GM12878 (cell line): ENCODE data around the gene ZMYND12.

ENCODE experiments used
- CHD2 ChIP-seq: IDR thresholded peaks from 2 replicates; pipeline ENCODE4 v1.6.1; 2011; ENCODE audit warnings: low read depth, low read length, improper control_type of control experiment, borderline replicate concordance
- CTCF ChIP-seq, 3 experiments: IDR thresholded peaks in 2 of 3; conservative IDR thresholded peaks in 1 of 3; 2 replicates each; pipeline ENCODE4 v1.5.1; 2011; ENCODE audit warnings: low read depth in 3 of 3, low read length in 3 of 3, mild to moderate bottlenecking in 3 of 3, control low read depth in 2 of 3, moderate library complexity in 2 of 3, inconsistent platforms in 1 of 3, mixed read lengths in 1 of 3; ENCODE audit not compliant: control insufficient read depth in 2 of 3, insufficient read depth in 1 of 3; ENCODE audit errors: extremely low read depth in 1 of 3
- EGR1 ChIP-seq, 2 experiments: IDR thresholded peaks; 1 replicate in 1 of 2; 2 replicates in 1 of 2; pipeline ENCODE4 v1.6.1; 2011 to 2012; ENCODE audit warnings: low read depth in 2 of 2, low read length in 2 of 2, borderline replicate concordance in 1 of 2, mild to moderate bottlenecking in 1 of 2, moderate library complexity in 1 of 2
- EZH2 ChIP-seq: IDR thresholded peaks from 2 replicates; pipeline ENCODE4 v1.6.1; 2012; ENCODE audit warnings: low read depth, mild to moderate bottlenecking, control low read depth, inconsistent platforms, low read length, borderline replicate concordance; ENCODE audit not compliant: control insufficient read depth
- FOXK2 ChIP-seq: fragments of 450-650 bp; IDR thresholded peaks from 2 replicates; pipeline ENCODE4 v1.6.1; 2017; ENCODE audit warnings: mild to moderate bottlenecking, moderate library complexity
- HDAC6 ChIP-seq: fragments of 200-600 bp; sonication (generic); IDR thresholded peaks from one replicate; pipeline ENCODE4 v1.8.0; 2017; ENCODE audit warnings: antibody characterized with exemption; ENCODE audit not compliant: unreplicated experiment
- JUNB ChIP-seq: IDR thresholded peaks from 2 replicates; pipeline ENCODE4 v1.6.1; 2016; ENCODE audit warnings: antibody characterized with exemption, mild to moderate bottlenecking
- SIN3A ChIP-seq: IDR thresholded peaks from 2 replicates; pipeline ENCODE4 v1.6.1; 2012; ENCODE audit warnings: low read depth, low read length, improper control_type of control experiment
- TARDBP ChIP-seq: IDR thresholded peaks from 2 replicates; pipeline ENCODE4 v1.6.1; 2016; ENCODE audit warnings: borderline replicate concordance
- USF1 ChIP-seq: IDR thresholded peaks from 2 replicates; pipeline ENCODE4 v1.6.1; 2011; ENCODE audit warnings: borderline replicate concordance, low read depth, mild to moderate bottlenecking, moderate library complexity, mixed read lengths, low read length; ENCODE audit not compliant: insufficient read depth; ENCODE audit errors: extremely low read length
- YBX1 ChIP-seq: fragments of 450-650 bp; IDR thresholded peaks from 2 replicates; pipeline ENCODE4 v1.6.1; 2016; ENCODE audit warnings: antibody characterized with exemption

GRCh38 chr1:42386051-42386450, 69.8 kb downstream of the ZMYND12 start:
- TF ChIP-seq CHD2 (no peak), CTCF (IDR thresholded peaks at IDR 0.05 in 2 of 3, conservative IDR thresholded peaks at IDR 0.05 in 1 of 3; ENCODE audit: control insufficient read depth in 2 of 3, extremely low read depth in 1 of 3, insufficient read depth in 1 of 3, low read depth in 3 of 3, low read length in 3 of 3) (no peak), EGR1 (IDR thresholded peaks at IDR 0.05; ENCODE audit: borderline replicate concordance in 1 of 2, low read depth in 2 of 2, low read length in 2 of 2) (no peak), TARDBP (no peak), USF1 (no peak), SIN3A (no peak), JUNB (no peak), HDAC6 (no peak), EZH2 (no peak), YBX1 (no peak), FOXK2 (no peak)
